ENCODE measurements around the gene MRPS33. TPM values are rescaled to one million over a fixed set of nuclear protein-coding genes. Genes with fewer than 3 reads are reported as not detected.

Gene MRPS33
- total and polyA plus RNA-seq, 2 of the 13 experiments (the other 11 are each of a cell fraction or from before 2014, with no cell fraction given): 50.9 to 91.0 TPM

- in situ Hi-C loops (cut with HindIII; ENCODE audit: extremely low pct_ligation_motif_present, low pct_unique_long_range_greater_than_20kb): no loop called here
Observed at GRCh38 chr7:140967438-140967837, 47.3 kb downstream of the MRPS33 start.

More at GRCh38 chr7:140967438-140967837, 47.3 kb downstream of the MRPS33 start:
- intact Hi-C loops (cut with micrococcal nuclease; ENCODE audit: unreplicated experiment): no loop called here
- ChIA-PET CTCF (ENCODE audit: low intra/inter-chr PET ratio, low total read pairs) (no interaction called here), POLR2A (no interaction called here)
- Histone ChIP-seq H3K79me2 (ENCODE audit: insufficient read depth, low read length) (no peaks in the 10 kb centered on the region), H3K4me1 (ENCODE audit: insufficient read depth, low read length) (peaks cover 41% of the 10 kb centered on the region), H3K36me3 (replicated peaks in 1 of 2; ENCODE audit: control insufficient read depth in 1 of 2, insufficient read depth in 2 of 2, low read length in 2 of 2) (no peaks in the 10 kb centered on the region), H3K4me2 (ENCODE audit: low read depth, low read length) (peak overlapping the region; percentile 45), H2AFZ (ENCODE audit: low read length) (peak overlapping the region; percentile 99), H3K27ac (ENCODE audit: extremely low read length, insufficient read depth, low read length) (no peak overlapping the region), H3K9me3 (ENCODE audit: low read length) (no peaks in the 10 kb centered on the region), H4K20me1 (ENCODE audit: insufficient read depth, low read length) (no peaks in the 10 kb centered on the region), H3K4me3 (replicated peaks in 1 of 3; ENCODE audit: insufficient read depth in 1 of 3, low read depth in 2 of 3, low read length in 3 of 3) (no peak overlapping the region), H3K9ac (ENCODE audit: insufficient read depth, low read depth, low read length) (no peak overlapping the region), H3K27me3 (ENCODE audit: control insufficient read depth in 1 of 2, insufficient read depth in 2 of 2, low read length in 2 of 2) (no peaks in the 10 kb centered on the region)
- no TSS peak for BruUV-seq (replicated peaks)
- no peak for DNase-seq (ENCODE audit: low spot score)
- ATAC-seq: peak; percentile 61; the same call in 2 of the 3 replicates
- no peak for FAIRE-seq
- TF ChIP-seq ZFX (CRISPR knock-in tag; IDR thresholded peaks at IDR 0.05; ENCODE audit: low read depth) (no peak), ZNF589 (CRISPR knock-in tag; conservative IDR thresholded peaks at IDR 0.05) (no peak), GTF2F1 (IDR thresholded peaks at IDR 0.05; ENCODE audit: low read length) (no peak), ZNF460 (CRISPR knock-in tag; IDR thresholded peaks at IDR 0.05; ENCODE audit: borderline replicate concordance) (no peak), GPBP1L1 (CRISPR knock-in tag; IDR thresholded peaks at IDR 0.05) (no peak), MIER3 (CRISPR knock-in tag; IDR thresholded peaks at IDR 0.05; ENCODE audit: borderline replicate concordance) (no peak), NBN (conservative IDR thresholded peaks at IDR 0.05) (no peak), TFDP1 (CRISPR knock-in tag; IDR thresholded peaks at IDR 0.05; ENCODE audit: borderline replicate concordance) (no peak), USF2 (IDR thresholded peaks at IDR 0.05; ENCODE audit: low read depth, low read length) (no peak), USF2 (CRISPR knock-in tag; IDR thresholded peaks at IDR 0.05; ENCODE audit: borderline replicate concordance) (no peak), ZNF652 (CRISPR knock-in tag; IDR thresholded peaks at IDR 0.05; ENCODE audit: borderline replicate concordance, low read depth) (no peak), ZNF605 (CRISPR knock-in tag; IDR thresholded peaks at IDR 0.05) (no peak), DRAP1 (CRISPR knock-in tag; IDR thresholded peaks at IDR 0.05) (no peak), MLX (CRISPR knock-in tag; IDR thresholded peaks at IDR 0.05) (no peak), PTBP1 (IDR thresholded peaks at IDR 0.05; ENCODE audit: low read depth, low read length, poor library complexity, severe bottlenecking) (no peak), MLLT10 (CRISPR knock-in tag; IDR thresholded peaks at IDR 0.05) (no peak), SMARCC2 (IDR thresholded peaks at IDR 0.05) (no peak), ZNF496 (CRISPR knock-in tag; IDR thresholded peaks at IDR 0.05; ENCODE audit: insufficient replicate concordance) (no peak)
- 27% methylated on average over 2 of the region's 2 CpGs for WGBS (ENCODE audit: low lambda C conversion rate)

Data from HepG2 (cell line).